ENCODE measurements around the gene DISP1.

DNA sequence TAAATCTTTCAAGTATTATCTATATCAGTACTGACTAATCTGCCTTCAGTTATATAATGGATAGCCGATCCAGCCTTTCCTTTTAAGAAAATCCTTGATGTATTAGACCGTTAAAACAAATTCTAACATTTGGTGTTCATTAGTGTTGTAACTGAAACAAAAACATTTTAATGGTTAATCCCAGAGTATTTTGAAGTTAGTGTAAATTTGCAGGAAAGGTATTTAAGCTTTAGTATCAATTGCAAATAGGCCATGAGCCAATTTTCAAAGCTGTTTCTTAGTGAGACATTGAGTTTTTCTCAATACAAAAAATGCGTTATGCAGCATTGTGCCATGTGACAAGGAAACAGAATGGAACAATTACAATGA lies 29.6 kb downstream of the DISP1 start:
- TF ChIP-seq CTCF (conservative IDR thresholded peaks at IDR 0.05; ENCODE audit: low read depth, low read length) (no peak), EZH2phosphoT487 (IDR thresholded peaks at IDR 0.05; ENCODE audit: borderline replicate concordance, low read length) (no peak), EZH2 (IDR thresholded peaks at IDR 0.05; ENCODE audit: low read length, unreplicated experiment) (no peak)

All from PC-3 (cell line).